Erythroblast (primary cell): ENCODE measurements around the gene TRIM65.
"Not testable (repeated sequence)": the region's sequence is repeated elsewhere in the genome, so short reads cannot be mapped to it uniquely, and the experiment has no call there.

Experiments
- GATA1 ChIP-seq: IDR thresholded peaks from 2 replicates; pipeline ENCODE4 v1.6.1; 2011; ENCODE audit warnings: low read depth, mild to moderate bottlenecking, control low read depth, low read length, moderate library complexity
- POLR2A ChIP-seq: IDR thresholded peaks from 2 replicates; pipeline ENCODE4 v1.6.1; 2011; ENCODE audit warnings: mild to moderate bottlenecking, low read length

DNA sequence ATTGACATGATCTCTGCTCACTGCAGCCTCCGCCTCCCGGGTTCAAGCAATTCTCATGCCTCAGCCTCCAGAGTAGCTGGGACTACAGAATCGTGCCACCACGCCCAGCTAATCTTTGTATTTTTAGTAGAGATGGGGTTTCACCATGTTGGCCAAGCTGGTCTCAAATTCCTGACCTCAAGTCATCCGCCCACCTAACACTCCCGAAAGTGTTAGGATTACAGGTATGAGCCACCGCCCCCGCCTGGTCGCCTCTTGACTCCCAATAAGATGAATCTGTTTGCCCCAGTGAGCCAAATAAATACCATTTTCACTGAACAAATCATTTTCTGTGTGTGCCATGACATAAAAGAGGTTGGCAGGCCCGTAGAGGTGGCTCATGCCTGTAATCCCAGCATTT lies 37.4 kb downstream of the TRIM65 start:
- TF ChIP-seq POLR2A, GATA1: not testable (repeated sequence)
